Peyer's patch (tissue), 4 donors: ENCODE data around the gene TMEM63A.

Source experiments
- POLR2A ChIP-seq, 2 donors: fragments of 450-650 bp; IDR thresholded peaks; one replicate each; pipeline ENCODE4 v1.5.1; 2017; ENCODE audit warnings: antibody characterized with exemption in 2 of 2, mild to moderate bottlenecking in 2 of 2, moderate library complexity in 2 of 2
- TF ChIP-seq, protein P1 (sequence below), 6 experiments: fragments of 450-650 bp in 4 of 6; fragments of 200-600 bp in 2 of 6; sonication (generic) in 1 of 6; IDR thresholded peaks; one replicate each; pipeline ENCODE4 v1.5.1; 2017 to 2019; ENCODE audit warnings: antibody characterized with exemption in 6 of 6, mild to moderate bottlenecking in 3 of 6, moderate library complexity in 1 of 6

DNA sequence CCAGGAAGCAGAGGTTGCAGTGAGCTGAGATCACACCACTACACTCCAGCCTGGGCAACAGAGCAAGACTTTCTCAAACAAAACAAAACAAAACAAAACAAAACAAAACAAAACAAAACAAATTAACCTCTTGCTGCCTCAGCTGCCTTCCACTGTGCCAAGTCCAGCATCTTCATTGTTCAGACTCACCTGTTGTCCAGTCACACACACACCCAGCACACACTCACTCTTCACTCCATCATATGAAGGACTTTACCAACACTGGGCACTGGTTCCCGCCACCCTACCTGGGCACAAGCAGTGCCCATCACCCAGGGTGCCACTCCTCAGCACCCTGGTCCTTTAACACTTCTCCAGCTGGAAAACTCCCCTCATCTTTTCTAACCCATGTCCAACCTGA, 27.3 kb upstream of the TMEM63A start:
- TF ChIP-seq, protein P1, sequence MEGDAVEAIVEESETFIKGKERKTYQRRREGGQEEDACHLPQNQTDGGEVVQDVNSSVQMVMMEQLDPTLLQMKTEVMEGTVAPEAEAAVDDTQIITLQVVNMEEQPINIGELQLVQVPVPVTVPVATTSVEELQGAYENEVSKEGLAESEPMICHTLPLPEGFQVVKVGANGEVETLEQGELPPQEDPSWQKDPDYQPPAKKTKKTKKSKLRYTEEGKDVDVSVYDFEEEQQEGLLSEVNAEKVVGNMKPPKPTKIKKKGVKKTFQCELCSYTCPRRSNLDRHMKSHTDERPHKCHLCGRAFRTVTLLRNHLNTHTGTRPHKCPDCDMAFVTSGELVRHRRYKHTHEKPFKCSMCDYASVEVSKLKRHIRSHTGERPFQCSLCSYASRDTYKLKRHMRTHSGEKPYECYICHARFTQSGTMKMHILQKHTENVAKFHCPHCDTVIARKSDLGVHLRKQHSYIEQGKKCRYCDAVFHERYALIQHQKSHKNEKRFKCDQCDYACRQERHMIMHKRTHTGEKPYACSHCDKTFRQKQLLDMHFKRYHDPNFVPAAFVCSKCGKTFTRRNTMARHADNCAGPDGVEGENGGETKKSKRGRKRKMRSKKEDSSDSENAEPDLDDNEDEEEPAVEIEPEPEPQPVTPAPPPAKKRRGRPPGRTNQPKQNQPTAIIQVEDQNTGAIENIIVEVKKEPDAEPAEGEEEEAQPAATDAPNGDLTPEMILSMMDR (IDR thresholded peaks at IDR 0.05): no peak
- no peak for TF ChIP-seq POLR2A (IDR thresholded peaks at IDR 0.05)
